ENCODE measurements around the gene EBP.

GRCh38 chrX:48476919-48477318 lies 44.7 kb upstream of the EBP start:
- TF ChIP-seq EZH2 (IDR thresholded peaks at IDR 0.05; ENCODE audit: borderline replicate concordance, insufficient read depth, low read length, poor library complexity, severe bottlenecking) (no peak), CTCF (IDR thresholded peaks at IDR 0.05; ENCODE audit: poor library complexity, severe bottlenecking) (no peak)
